GM19463 (cell line): ENCODE results near the gene SSX3.
"Not testable (repeated sequence)": the region's sequence is repeated elsewhere in the genome, so short reads cannot be mapped to it uniquely, and the experiment has no call there.

Experiments used
- ATAC-seq: cut with Tn5 transposase; IDR thresholded peaks from one replicate; pipeline ENCODE4 v1.9.1; 2021; ENCODE audit warnings: mild to moderate bottlenecking, moderate library complexity; ENCODE audit not compliant: unreplicated experiment

The SSX3 gene

GRCh38 chrX:48356315-48357094 lies at the start of gene SSX3:
SSX3 (minus strand) TSS chrX:48356703; CDS start chrX:48355249, 1,454 bp downstream.
- ATAC-seq: not testable (repeated sequence)

- not testable (repeated sequence) for ATAC-seq
Observed at GRCh38 chrX:48397825-48398224, 41.3 kb upstream of the SSX3 start.

GRCh38 chrX:48396931-48397330 lies 40.4 kb upstream of the SSX3 start:
- not testable (repeated sequence) for ATAC-seq

GRCh38 chrX:48383239-48383638 lies 26.7 kb upstream of the SSX3 start, which contains the start of gene SSX4:
SSX4 (plus strand) TSS chrX:48383539; CDS start chrX:48384054, 515 bp downstream.
- not testable (repeated sequence) for ATAC-seq

GRCh38 chrX:48370408-48370807 lies 13.9 kb upstream of the SSX3 start:
- not testable (repeated sequence) for ATAC-seq

GRCh38 chrX:48367717-48368408 lies 11.4 kb upstream of the SSX3 start:
- not testable (repeated sequence) for ATAC-seq

- ATAC-seq: not testable (repeated sequence)
Observed at GRCh38 chrX:48359281-48359680, 2.8 kb upstream of the SSX3 start.

- no peak for ATAC-seq
Observed at GRCh38 chrX:48357681-48358080, 1.2 kb upstream of the SSX3 start.

GRCh38 chrX:48346059-48346458 lies 10.4 kb downstream of the SSX3 start:
- not testable (repeated sequence) for ATAC-seq

GRCh38 chrX:48313996-48314395 lies 42.5 kb downstream of the SSX3 start:
- ATAC-seq: not testable (repeated sequence)

GRCh38 chrX:48306175-48306574 lies 50.3 kb downstream of the SSX3 start:
- ATAC-seq: no peak
